GM15510 (cell line): ENCODE measurements around the gene MTHFD1L.

Experiments
- POLR2A ChIP-seq: IDR thresholded peaks from 3 replicates; pipeline ENCODE4 v1.6.1; 2011; ENCODE audit warnings: borderline replicate concordance; ENCODE audit not compliant: insufficient read length; ENCODE audit errors: extremely low read depth

MTHFD1L gene

GRCh38 chr6:151067684-151068596 lies 202.4 kb downstream of the MTHFD1L start:
- no peak for TF ChIP-seq POLR2A

- TF ChIP-seq POLR2A: no peak
These were observed 203.3 kb downstream of the MTHFD1L start for GRCh38 chr6:151068761-151069312.

GRCh38 chr6:151069641-151070040 lies 204.1 kb downstream of the MTHFD1L start:
- TF ChIP-seq POLR2A: no peak

- TF ChIP-seq POLR2A: no peak
These were observed 205.1 kb downstream of the MTHFD1L start for GRCh38 chr6:151070631-151071051.

GRCh38 chr6:151071295-151071694 lies 205.8 kb downstream of the MTHFD1L start:
- TF ChIP-seq POLR2A: no peak

GRCh38 chr6:151073146-151073545 lies 207.6 kb downstream of the MTHFD1L start:
- TF ChIP-seq POLR2A: no peak

- TF ChIP-seq POLR2A: no peak
These were observed 208.2 kb downstream of the MTHFD1L start for GRCh38 chr6:151073701-151074100.

GRCh38 chr6:151075005-151075404 lies 209.5 kb downstream of the MTHFD1L start:
- TF ChIP-seq POLR2A: no peak

- no peak for TF ChIP-seq POLR2A
These were observed 210.0 kb downstream of the MTHFD1L start for GRCh38 chr6:151075527-151075926.

- TF ChIP-seq POLR2A: no peak
These were observed 210.5 kb downstream of the MTHFD1L start for GRCh38 chr6:151075930-151076555.

- TF ChIP-seq POLR2A: no peak
These were observed 213.2 kb downstream of the MTHFD1L start for GRCh38 chr6:151078655-151079054.

GRCh38 chr6:151081656-151082055 lies 216.2 kb downstream of the MTHFD1L start:
- no peak for TF ChIP-seq POLR2A

GRCh38 chr6:151082079-151082478 lies 216.6 kb downstream of the MTHFD1L start:
- no peak for TF ChIP-seq POLR2A

- no peak for TF ChIP-seq POLR2A
These were observed 218.8 kb downstream of the MTHFD1L start for GRCh38 chr6:151084275-151084674.

GRCh38 chr6:151087861-151088598 lies 222.5 kb downstream of the MTHFD1L start:
- TF ChIP-seq POLR2A: no peak
